GM10847 (cell line): ENCODE data around the gene TMEM258.

Source experiments
- POLR2A ChIP-seq: IDR thresholded peaks from 2 replicates; pipeline ENCODE4 v1.6.1; 2011; ENCODE audit not compliant: insufficient read length; ENCODE audit errors: extremely low read depth

The TMEM258 gene

DNA sequence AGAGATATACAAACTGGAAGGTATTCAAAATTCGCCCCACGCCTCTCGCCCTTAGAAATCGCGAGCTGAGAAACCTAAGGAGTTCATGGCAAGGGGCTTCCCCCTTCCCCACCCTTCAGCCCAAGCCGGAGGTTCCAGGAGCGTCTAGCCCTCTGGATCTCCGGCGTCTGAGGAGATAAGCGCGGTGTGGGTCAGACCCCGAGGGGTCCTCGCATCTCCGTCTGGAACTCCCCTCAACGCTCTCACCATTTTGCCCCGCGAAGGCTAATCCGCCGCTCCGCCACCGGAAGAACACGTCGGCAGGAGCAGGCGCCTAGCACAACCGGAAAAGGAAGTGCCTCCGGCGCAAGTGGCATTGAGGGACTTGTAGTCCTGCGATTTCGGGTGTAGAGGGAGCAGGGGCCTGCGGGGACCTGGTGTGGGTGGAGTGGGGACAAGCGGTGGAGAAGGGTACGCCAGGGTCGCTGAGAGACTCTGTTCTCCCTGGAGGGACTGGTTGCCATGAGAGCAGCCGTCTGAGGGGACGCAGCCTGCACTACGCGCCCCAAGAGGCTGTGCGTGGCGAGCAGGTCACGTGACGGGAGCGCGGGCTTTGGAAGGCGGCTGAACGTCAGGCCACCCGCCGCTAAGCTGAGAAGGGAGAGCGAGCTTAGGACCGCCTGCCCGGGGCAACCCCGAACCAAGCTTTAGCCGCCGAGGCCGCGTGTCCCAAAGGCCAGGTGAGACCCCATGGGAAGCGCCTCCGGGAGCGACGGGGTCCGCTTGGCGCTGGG lies at the start of gene TMEM258, which contains the start of gene FEN1:
Gene TMEM258, minus strand, starts transcription at position 290 of the 773 bp plus-strand sequence. Its CDS starts 41 bp downstream, at position 249.
Gene FEN1, plus strand, starts transcription at position 602 of the 773 bp plus-strand sequence. CDS start 2,451 bp downstream, outside the sequence.
- TF ChIP-seq POLR2A, result peak; percentile 78

DNA sequence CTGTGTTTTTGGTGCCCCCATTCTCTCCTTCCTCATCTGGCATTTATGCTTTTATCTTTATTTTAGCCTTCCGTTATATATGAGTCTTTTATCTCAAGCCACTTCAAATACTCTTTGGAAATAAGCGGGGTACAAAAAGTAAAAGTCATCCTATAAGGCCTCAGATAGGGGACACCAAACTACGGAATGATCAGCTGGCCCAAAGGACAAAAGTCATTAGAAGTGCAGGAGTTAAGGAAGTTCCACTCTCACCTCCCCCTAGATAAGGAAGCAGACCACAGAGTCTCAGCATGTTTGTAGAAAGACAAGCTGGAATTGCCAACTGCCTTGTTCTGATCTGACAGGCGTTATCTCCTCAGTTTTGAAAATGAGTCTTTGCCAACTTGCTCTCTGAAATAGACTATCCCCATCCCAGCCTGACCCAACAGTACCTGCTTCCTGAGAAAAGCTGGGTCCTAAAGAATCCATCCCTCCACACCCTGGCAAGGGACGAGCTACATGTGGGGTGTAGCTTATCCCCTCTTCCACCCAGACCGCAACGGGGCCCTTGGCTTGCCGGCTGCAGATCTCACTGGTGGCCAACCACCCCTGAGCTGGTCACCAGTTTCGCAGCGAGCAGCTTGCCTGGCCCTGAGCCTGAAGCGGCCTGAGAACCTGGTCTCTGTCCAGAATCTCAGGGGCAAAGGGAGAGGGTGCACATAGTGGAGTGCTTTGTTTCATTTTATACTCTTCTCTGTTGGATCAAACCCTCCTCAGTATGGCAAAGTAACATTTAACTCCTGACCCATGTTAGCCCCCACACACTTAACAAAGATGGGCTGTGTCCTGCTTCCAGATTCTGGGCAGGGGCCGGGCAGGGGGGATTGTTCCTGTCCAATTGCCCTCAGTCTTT lies 49.5 kb upstream of the TMEM258 start:
- TF ChIP-seq POLR2A, result no peak

DNA sequence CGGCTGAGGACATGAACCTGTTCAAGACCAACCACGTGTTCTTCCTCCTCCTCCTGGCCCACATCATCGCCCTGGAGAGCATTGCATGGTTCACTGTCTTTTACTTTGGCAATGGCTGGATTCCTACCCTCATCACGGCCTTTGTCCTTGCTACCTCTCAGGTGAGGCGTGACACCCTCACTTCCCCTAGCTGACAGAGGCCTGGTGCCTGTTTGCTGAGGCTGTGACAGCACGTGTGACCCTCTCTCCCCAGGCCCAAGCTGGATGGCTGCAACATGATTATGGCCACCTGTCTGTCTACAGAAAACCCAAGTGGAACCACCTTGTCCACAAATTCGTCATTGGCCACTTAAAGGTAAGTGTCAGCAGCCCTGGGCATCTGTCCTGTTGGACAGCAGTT lies 48.0 kb upstream of the TMEM258 start:
- TF ChIP-seq POLR2A, result no peak

DNA sequence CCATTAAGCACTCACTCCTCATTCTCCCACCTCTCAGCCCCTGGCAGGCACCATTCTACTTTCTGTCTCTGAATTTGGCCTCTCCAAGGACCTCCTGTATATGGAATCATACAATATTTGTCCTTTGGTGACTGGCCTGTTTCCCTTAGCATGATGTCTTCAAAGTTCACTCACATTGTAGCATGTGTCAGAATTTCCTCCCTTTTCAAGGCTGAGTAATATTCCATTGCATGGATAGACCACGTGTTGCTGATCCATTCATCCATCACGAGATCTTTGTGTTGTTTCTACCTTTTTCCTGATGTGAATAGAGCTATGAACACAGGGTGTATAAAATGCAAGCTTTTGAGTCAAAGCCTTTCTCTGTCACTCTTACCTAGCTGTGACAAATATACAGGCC lies 47.3 kb upstream of the TMEM258 start:
- no peak for TF ChIP-seq POLR2A

DNA sequence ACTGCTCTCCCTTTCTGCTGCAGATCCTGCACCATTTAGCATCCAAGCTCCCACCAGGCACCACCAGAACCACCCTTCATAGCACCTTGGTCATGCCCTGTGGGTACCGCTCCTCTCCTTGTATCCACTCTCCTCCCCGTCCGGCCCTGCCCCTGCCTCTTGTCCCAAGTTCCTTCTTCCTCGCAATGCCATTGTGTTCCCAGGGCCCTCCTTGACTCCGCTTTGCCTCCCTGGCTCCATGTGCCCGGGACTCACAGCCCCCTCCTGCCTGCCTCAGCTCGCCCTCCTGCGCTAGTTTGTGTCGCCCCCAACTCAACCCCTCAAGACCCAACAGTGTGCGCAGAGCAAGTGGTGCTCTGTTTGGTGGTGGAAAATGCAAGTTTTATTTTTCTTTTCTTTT lies 46.5 kb upstream of the TMEM258 start:
- TF ChIP-seq POLR2A, result no peak

DNA sequence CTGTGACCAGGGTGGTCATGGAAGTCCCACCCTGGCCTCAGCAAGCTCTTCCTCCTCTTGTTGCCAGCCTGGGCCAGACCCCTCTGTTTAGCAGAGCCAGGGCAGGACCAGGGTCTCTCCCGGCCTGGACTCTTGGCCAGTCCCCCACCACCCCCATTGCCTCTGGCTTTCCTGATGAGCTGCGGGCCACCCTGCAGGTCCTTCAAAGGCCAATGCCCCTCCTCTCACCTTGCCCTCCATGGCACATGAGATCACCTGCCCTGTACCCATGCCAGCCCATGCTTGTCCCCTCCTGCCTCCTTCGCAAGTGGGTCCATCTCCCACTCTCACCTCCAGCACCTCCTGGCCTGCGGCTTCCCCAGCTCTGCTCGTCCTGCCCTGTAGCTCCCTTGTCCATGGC lies 46.1 kb upstream of the TMEM258 start:
- TF ChIP-seq POLR2A, result no peak

DNA sequence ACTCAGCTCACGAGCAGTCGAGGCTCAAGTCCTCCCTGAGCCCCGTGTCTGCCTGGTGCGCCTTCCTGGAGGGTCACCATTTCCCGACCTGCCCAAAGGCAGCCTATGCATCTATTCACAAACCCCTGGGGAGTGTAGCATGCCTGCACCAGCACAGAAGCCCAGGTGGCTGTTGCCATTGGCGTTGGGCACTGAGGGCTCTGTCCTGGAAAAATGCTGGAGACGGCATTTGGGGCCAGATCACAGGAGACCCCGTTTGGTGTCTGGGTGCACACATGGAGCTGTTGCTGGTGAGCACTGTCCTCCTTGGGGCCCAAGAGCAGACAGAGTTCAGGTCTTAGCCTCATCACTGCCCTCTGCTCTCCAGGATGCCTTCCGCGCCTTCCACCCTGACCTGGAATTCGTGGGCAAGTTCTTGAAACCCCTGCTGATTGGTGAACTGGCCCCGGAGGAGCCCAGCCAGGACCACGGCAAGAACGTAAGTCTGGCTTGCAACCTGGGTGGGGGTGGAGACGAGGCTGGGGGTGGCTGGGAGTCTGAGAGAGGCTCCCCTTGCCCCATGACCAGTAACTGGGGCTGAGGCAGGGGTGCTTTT lies 45.1 kb upstream of the TMEM258 start:
- peak; percentile 14 for TF ChIP-seq POLR2A

DNA sequence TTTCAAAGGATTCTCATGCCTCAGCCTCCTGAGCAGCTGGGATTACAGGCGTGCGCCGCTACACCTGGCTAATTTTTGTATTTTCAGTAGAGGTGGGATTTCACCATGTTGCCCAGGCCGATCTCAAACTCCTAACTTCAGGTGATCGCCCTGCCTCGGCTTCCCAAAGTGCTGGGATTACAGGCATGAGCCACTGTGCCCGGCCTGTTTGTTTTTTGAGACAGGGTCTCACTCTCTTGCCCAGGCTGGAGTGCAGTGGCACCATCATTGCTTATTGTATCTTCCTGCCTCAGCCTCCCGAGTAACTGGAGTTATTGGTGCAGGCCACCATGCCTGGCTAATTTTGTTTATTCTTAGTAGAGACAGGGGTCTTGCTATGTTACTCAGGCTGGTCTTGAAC lies 43.8 kb upstream of the TMEM258 start:
- no peak for TF ChIP-seq POLR2A

DNA sequence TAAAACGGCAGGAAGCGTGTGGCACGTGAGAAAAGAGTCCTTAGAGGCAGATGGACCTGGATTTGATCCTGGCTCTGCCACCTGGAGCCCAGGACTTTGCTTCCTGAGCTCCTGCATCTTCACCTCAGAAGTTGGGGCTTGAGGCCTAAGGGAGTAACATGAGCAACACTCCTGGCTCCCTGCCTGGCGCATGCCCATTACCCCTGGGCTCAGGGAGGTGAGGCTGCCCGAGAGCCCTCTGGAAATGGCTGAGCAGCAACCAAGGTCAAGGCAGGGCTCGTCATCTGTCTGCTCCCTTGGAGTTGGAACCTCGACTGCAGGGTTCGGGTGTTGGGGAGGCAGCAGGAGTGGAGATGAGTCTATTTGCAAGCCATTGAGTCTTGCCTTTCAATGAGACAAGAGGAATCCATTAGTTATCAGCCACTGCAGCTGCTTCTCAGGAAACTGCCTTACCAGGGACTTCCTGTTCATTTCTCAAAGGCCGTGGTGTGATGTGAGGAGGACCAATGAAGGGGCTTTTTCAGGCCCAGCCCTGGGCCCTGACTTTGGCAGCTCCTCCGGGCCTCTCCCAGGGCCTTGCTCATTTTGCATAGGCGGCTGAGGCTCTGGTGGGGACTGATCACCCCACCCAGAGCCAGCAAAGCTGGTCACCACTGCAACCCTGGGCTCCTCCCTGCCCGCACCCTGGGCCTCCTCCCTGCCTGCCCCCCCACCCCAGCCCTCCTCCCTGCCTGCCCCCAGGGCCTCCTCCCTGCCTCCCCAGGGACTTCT lies 42.1 kb upstream of the TMEM258 start:
- peak; percentile 57 for TF ChIP-seq POLR2A

DNA sequence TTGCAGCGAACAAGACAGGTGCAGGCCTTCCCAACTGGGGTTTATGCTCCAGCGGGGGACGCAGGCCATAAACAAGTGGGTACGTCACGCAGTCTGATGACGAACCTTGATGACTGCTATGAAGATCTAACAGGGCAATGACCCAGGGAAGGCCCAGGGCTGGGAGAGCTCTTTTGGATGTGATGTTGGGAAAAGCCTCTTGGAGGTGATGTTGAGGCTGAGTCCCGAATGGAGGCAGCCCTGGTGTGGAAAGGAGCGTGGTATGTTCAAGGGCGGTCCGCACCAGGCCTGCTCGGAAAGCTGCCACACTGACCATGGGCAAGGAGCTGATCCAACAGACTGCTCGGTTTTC lies 41.5 kb upstream of the TMEM258 start:
- no peak for TF ChIP-seq POLR2A

DNA sequence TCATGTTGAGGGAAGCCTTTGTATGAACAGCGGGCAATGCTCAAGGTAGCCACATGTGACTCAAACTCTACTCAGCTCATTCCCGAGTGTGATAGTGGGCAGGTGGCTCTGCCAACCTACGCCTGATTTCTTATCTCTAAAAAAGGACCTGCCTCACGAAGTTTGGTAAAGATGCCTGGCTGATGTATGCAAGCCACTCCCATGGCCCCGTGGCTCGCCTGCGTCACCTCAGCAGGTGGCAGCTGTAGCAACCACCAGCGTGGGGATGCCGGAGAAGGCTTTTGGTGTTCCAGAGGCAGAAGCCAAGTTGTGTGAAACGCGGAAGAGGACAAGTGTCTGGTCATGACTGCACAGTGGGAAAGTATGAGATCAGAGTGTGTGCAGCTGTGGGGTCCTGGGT lies 41.1 kb upstream of the TMEM258 start:
- no peak for TF ChIP-seq POLR2A

DNA sequence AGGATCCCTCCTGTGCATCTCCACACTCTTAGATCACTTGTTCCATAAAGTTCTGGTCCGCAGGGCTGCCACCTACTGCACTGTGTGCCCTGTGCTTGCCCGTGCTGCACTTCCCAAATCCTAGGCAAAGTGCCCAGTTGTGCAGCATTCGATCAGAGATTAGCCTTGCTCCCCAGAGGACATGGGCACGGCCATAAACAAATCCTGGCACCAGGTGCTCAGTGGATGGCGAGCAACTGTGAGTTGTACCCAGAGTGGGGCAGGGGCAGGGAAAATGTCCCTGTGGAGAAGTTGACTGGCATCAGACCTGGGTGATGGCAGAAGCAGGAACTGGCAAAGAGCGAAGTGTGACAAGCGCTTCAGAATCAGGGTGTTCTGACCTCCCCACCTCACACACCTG lies 40.4 kb upstream of the TMEM258 start:
- no peak for TF ChIP-seq POLR2A

DNA sequence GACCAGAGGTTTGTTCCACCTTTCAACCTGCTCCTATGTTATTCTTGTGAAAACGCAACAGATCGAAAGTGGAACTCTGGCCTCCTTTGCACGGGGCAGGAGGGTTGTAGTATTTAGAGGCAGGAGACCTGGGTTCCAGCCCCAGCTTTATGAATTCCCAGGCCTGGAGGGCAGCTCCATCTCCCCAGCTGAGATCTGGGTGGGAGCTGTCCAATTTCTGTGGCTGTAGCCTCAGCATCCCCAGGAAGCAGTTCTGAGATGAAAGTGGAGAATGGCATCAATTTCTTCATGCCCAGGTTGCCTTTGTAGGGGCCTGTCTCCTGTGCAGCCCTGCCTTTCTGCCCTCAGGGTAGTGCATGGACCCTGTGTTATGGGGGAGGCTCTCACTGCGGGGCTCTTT lies 39.8 kb upstream of the TMEM258 start:
- TF ChIP-seq POLR2A, result no peak

DNA sequence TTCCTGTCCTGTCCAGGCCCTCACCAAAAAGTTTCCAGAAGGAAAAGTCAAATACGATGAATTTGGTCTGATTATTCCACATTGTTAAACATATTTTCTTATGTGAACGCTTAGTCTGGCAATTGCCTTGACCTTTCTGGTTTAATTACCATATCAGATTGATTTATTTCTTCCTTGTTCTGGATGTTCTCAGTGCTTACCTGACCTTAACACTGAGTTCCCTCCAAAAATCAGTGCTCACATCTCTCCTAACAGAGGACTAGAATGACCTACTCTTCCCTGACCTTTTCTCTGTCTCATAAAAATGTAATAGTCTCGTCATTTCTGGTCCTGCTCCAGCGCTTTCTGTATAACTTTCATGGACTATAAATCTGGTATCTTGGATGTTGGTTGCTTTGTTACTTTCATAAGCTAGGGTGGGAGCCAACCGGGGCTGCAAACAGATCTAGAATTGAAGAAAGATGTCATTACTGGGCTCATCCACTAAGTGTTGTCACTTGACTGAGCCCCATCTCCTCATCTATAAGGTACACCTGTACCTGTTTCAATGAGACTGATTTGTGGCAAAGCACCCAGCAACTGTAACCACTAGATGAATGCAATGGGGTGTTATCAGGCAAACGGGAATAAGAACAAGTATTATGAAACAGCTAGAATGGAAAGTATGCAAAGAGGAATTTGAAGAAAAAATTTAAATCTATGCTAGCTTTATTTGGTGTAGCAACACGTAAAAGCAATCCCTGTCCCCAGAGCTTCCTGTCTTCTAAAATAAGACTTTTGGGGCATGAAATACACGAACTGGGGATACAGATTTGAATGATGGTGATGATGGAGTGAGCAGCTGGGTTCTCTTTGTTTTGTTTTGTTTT lies 38.1 kb upstream of the TMEM258 start:
- TF ChIP-seq POLR2A, result no peak
